Measurements from ENCODE around the gene RNF8.
A peak's percentile ranks its signal among the peaks of the same experiment; 100 is the strongest.

RNF8 gene

DNA sequence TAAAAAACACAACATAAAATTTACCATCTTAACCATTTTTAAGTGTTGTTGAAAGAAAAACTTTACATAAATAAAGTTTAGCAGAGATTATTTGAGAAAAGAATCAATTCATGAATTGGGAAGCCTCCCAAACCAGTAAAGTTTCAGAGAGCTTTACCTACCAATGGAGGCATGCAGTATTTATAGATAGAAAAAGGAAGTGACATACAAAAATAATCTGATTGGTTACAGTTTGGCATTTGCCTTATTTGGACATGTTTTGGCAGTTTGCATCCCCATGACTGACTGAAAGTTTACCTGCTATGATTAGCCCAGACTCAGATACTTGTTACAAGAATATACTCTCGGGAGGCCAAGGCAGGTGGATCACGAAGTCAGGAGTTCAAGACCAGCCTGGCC, 75.6 kb downstream of the RNF8 start:
- H3K4me2 ChIP-seq: no peak overlapping the region
- H3K9me3 ChIP-seq (replicated peaks in 1 of 11): peaks cover 0 to 5% (median 0%) of the 10 kb centered on the region in 11 experiments; a peak in 2 of 22 replicates
- peaks cover 8 to 16% (median 11%) of the 10 kb centered on the region in 10 experiments for H3K4me1 ChIP-seq
- no peak for TF ChIP-seq Cebpa-rat (IDR thresholded peaks at IDR 0.05)
- no peak overlapping the region for H3K27ac ChIP-seq
- no peaks in the 10 kb centered on the region for H4K20me1 ChIP-seq
- H3K36me3 ChIP-seq: no peaks in the 10 kb centered on the region
- no peak overlapping the region for H3K9ac ChIP-seq
- H3K4me3 ChIP-seq: no peak overlapping the region
- H3K27me3 ChIP-seq: no peaks in the 10 kb centered on the region

DNA sequence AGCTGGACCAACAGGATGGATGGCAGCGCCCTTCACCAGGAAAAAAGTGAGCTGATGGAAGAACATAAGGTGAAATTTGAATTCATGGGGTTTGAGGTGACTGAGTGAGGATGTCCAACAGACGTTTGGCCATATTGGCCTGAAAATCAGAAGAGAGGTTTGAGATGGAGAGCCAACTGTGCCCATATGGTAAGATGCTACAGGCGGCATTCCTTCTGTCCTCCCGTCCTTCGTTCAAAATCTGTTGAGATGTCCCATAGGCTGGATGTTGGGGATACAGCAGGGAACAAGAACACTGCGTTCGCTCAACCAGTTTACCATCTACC, 78.8 kb downstream of the RNF8 start:
- peak overlapping the region; percentile 75 to 94 (median 84) for H3K4me3 ChIP-seq
- H3K27ac ChIP-seq: peak overlapping the region; percentile 86 to 94 (median 91)
- H3K9me3 ChIP-seq (replicated peaks in 1 of 11): peaks cover 0 to 5% (median 0%) of the 10 kb centered on the region in 11 experiments; a peak in 2 of 22 replicates
- H3K9ac ChIP-seq: peak overlapping the region; percentile 86 to 94 (median 91)
- TF ChIP-seq Cebpa-rat (IDR thresholded peaks at IDR 0.05): no peak
- peaks cover 18 to 25% (median 24%) of the 10 kb centered on the region in 11 experiments for H3K36me3 ChIP-seq
- peaks cover 18 to 28% (median 23%) of the 10 kb centered on the region in 10 experiments for H3K4me1 ChIP-seq
- peak overlapping the region; percentile 78 to 95 (median 86) for H3K4me2 ChIP-seq
- no peaks in the 10 kb centered on the region for H3K27me3 ChIP-seq
- 0 out of 22 replicates have a peak, but pooled peaks cover 0 to 4% (median 0%) of the 10 kb centered on the region in 11 experiments for H4K20me1 ChIP-seq

DNA sequence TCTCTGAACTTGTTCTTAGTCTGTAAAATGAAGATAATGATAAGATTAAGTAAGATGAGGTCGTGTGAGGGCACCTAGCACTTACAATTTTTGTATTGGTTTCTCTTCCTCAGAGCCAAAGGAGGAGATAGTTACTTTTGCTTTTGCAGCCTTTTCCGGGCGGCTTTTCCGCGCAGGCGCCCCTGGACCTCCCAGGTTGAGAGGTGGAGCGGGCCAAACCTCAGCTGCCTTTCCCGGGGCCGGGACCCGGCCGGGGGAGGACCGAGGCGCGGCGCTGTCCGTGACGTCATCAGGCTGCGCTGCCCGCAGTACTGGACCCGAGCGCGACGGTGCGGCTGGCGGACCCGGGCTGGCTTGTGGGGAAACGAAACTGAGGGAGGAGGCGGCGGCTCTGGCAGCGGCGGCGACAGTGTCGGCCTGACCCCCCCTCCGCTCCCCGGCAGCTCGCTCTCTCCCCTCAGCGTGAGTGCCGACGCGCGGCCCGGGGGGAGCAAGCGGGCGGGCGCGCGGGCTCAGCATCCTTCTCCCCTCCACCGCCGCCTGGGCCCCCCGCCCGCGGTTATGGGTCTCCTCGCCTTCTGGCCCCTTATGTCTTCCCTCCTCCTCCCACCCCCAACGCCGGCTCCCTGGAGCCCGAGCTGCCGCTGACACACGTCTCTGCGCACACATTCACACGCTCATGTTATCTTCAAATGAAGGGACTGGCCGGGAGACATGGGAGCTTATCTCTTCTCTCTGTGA, 79.3 kb downstream of the RNF8 start, which contains the start of gene CMTR1:
Gene CMTR1 (plus strand): TSS at position 306 of the 741 bp plus-strand sequence. CDS start 2,409 bp downstream, outside the sequence.
- Histone ChIP-seq H3K27me3 (no peaks in the 10 kb centered on the region), H3K9me3 (replicated peaks in 1 of 11) (peaks cover 0 to 5% (median 0%) of the 10 kb centered on the region in 11 experiments; a peak in 2 of 22 replicates), H4K20me1 (0 out of 22 replicates have a peak, but pooled peaks cover 0 to 6% (median 0%) of the 10 kb centered on the region in 11 experiments), H3K36me3 (peaks cover 23 to 30% (median 29%) of the 10 kb centered on the region in 11 experiments), H3K4me1 (peaks cover 18 to 28% (median 23%) of the 10 kb centered on the region in 10 experiments), H3K4me3 (peak within 1 kb of the TSS; percentile 75 to 94 (median 84)), H3K9ac (peak within 1 kb of the TSS; percentile 86 to 94 (median 91)), H3K27ac (peak within 1 kb of the TSS; percentile 86 to 94 (median 91)), H3K4me2 (peak within 1 kb of the TSS; percentile 80 to 96 (median 87))
- TF ChIP-seq Cebpa-rat (IDR thresholded peaks at IDR 0.05): no peak

DNA sequence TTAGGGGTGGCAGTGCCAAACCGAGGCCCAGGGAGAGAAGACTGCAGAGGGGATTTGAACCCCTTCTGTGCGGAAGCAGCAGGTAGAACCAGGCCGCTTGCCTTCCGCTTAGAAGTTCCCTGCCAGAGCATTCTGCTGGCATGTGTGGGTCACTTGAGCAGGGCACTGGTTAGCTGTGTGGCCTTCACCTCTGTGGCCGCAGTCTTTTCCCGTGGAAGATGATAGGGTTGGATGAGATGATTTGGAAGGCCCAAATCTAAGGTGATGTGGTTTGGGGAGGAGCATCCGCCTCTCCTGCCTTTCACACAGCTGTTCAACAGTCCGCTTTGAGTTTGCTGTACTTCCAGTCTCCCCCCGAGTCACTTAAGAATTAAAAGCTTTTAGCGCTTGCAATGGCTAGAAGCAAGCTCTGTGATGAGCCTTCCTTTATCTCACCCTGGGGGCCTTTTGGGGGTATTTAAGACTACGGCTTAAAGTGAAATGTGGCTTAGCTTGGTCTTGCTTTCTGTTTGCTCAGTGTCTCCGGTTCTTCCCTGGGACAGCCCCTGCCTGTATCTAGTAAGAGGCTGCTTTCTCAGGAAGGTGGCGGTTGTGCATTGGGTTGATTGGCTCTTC, 80.0 kb downstream of the RNF8 start:
- Histone ChIP-seq H3K27me3 (no peaks in the 10 kb centered on the region), H3K36me3 (peaks cover 30 to 37% (median 35%) of the 10 kb centered on the region in 11 experiments), H3K4me3 (peak overlapping the region; percentile 75 to 94 (median 84)), H3K27ac (peak overlapping the region; percentile 86 to 94 (median 91)), H4K20me1 (0 out of 22 replicates have a peak, but pooled peaks cover 0 to 12% (median 0%) of the 10 kb centered on the region in 11 experiments), H3K9ac (peak overlapping the region; percentile 86 to 94 (median 91)), H3K4me1 (peaks cover 18 to 28% (median 23%) of the 10 kb centered on the region in 10 experiments), H3K9me3 (replicated peaks in 1 of 11) (peaks cover 0 to 5% (median 0%) of the 10 kb centered on the region in 11 experiments; a peak in 2 of 22 replicates), H3K4me2 (peak overlapping the region; percentile 80 to 96 (median 87))
- no peak for TF ChIP-seq Cebpa-rat (IDR thresholded peaks at IDR 0.05)

DNA sequence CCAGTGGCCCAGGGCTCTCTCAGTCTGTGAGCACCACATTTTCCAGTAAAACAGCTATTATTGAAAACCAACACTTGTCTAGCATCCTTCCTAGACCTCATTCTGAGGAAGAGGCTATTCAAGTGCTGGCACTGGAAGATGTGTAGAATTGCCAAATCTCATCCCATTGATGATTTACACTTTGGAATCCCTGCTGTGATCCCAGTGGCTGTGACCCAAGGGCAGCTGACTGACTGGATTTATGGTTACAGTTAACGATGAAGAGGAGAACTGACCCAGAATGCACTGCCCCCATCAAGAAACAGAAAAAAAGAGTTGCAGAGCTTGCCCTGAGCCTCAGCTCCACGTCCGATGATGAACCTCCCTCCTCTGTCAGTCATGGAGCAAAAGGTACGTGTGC, 81.6 kb downstream of the RNF8 start:
- TF ChIP-seq Cebpa-rat (IDR thresholded peaks at IDR 0.05): no peak
- Histone ChIP-seq H3K9ac (no peak overlapping the region), H3K27me3 (no peaks in the 10 kb centered on the region), H3K27ac (no peak overlapping the region), H3K4me2 (peak overlapping the region in 3 of 11 experiments; percentile 86 to 96 (median 95); a peak in 2 of 22 replicates), H4K20me1 (peaks cover 0 to 12% (median 0%) of the 10 kb centered on the region in 11 experiments; a peak in 1 of 22 replicates), H3K9me3 (replicated peaks in 1 of 11) (no peaks in the 10 kb centered on the region), H3K36me3 (peaks cover 43 to 53% (median 52%) of the 10 kb centered on the region in 11 experiments), H3K4me1 (peaks cover 18 to 28% (median 22%) of the 10 kb centered on the region in 10 experiments), H3K4me3 (no peak overlapping the region)

- Histone ChIP-seq H3K9ac (no peak overlapping the region), H3K4me2 (peak overlapping the region in 1 of 11 experiments; percentile 95; a peak in 1 of 22 replicates), H3K36me3 (peaks cover 44 to 57% (median 55%) of the 10 kb centered on the region in 11 experiments), H3K4me1 (peaks cover 18 to 28% (median 22%) of the 10 kb centered on the region in 10 experiments), H3K27ac (no peak overlapping the region), H3K9me3 (replicated peaks in 1 of 11) (no peaks in the 10 kb centered on the region), H3K4me3 (no peak overlapping the region), H3K27me3 (no peaks in the 10 kb centered on the region), H4K20me1 (peaks cover 0 to 12% (median 0%) of the 10 kb centered on the region in 11 experiments; a peak in 2 of 22 replicates)
- no peak for TF ChIP-seq Cebpa-rat (IDR thresholded peaks at IDR 0.05)
Measured at GRCh38 chr6:37435816-37436215, 82.0 kb downstream of the RNF8 start.

DNA sequence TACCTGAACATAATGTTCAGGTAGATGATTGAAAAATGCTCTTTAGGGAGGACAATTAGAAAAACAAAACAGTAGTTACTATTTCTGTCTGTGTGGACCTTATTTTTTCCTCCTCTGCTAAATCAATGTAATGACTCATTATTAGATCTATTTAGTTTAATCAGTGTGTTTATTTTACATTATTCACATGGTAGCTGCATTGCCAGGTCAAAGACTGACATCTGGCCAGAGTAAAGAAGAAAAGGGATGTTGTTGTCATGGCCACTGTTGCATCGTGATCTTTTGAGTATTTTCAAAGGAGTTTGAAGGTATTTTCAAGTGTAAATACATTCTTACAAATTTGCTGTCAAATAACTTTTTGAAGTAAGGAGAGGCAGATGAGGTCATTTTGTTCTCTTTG, 85.1 kb downstream of the RNF8 start:
- Histone ChIP-seq H3K9me3 (replicated peaks in 1 of 11) (no peaks in the 10 kb centered on the region), H3K4me3 (no peak overlapping the region), H3K27ac (no peak overlapping the region), H3K36me3 (peaks cover 60 to 79% (median 70%) of the 10 kb centered on the region in 11 experiments), H4K20me1 (peaks cover 0 to 25% (median 0%) of the 10 kb centered on the region in 11 experiments; a peak in 3 of 22 replicates), H3K4me1 (peaks cover 26 to 32% (median 27%) of the 10 kb centered on the region in 10 experiments), H3K27me3 (no peaks in the 10 kb centered on the region), H3K9ac (no peak overlapping the region), H3K4me2 (no peak overlapping the region)
- TF ChIP-seq Cebpa-rat (IDR thresholded peaks at IDR 0.05): no peak

DNA sequence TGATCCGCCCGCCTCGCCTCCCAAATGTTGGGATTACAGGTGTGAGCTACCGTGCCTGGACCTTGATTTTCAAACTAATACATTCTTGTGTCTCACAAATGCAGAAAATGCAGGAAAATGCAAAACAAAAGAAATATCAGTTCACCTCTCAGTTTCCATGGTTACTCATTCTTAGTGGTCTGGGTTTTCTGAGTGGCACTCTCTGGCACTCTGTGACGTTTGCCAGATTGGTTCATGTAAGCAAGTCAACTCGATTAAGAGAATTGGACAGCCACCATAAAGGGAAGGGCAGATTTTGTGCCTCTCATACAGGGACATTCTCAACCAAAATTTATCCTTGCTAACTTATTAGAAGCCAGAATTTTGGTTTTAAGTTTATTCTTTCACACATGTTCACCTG, 87.9 kb downstream of the RNF8 start:
- H3K27ac ChIP-seq: no peak overlapping the region

More for the DNA sequence above, 87.9 kb downstream of the RNF8 start:
- Histone ChIP-seq H3K9me3 (replicated peaks in 1 of 11) (no peaks in the 10 kb centered on the region), H3K27me3 (no peaks in the 10 kb centered on the region), H3K4me3 (no peak overlapping the region), H4K20me1 (peaks cover 0 to 21% (median 0%) of the 10 kb centered on the region in 11 experiments; a peak in 3 of 22 replicates), H3K4me2 (no peak overlapping the region), H3K4me1 (peaks cover 6 to 16% (median 12%) of the 10 kb centered on the region in 10 experiments; a peak in 18 of 20 replicates), H3K9ac (no peak overlapping the region), H3K36me3 (peaks cover 72 to 90% (median 83%) of the 10 kb centered on the region in 11 experiments)
- TF ChIP-seq Cebpa-rat (IDR thresholded peaks at IDR 0.05): no peak

All from BLaER1 treated with 17β-estradiol and CSF1 and Interleukin-3, amounts not matched to agents 10 nM and 100 nM (cell line).